ENCODE results near the gene SRSF9.
A peak's percentile ranks its signal among the peaks of the same experiment; 100 is the strongest.
"Not testable (repeated sequence)": the region's sequence is repeated elsewhere in the genome, so short reads cannot be mapped to it uniquely, and the experiment has no call there.

SRSF9 gene

DNA sequence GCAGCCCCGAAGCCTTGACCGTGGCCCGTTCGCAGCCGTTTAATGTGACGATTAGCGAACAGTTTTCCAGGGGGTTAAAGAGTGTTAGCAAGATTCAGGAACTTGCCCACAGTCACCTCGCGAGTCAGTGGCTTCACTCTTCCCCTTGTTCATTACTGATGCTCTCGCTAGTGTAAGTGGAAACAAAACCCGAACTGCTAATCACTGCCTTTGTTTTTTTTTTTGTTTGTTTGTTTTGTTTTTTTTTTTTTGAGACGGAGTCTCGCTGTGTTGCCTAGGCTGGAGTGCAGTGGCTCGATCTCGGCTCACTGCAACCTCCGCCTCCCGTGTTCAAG is 22.7 kb downstream of the SRSF9 start:
- not testable (repeated sequence) for DNase-seq

DNA sequence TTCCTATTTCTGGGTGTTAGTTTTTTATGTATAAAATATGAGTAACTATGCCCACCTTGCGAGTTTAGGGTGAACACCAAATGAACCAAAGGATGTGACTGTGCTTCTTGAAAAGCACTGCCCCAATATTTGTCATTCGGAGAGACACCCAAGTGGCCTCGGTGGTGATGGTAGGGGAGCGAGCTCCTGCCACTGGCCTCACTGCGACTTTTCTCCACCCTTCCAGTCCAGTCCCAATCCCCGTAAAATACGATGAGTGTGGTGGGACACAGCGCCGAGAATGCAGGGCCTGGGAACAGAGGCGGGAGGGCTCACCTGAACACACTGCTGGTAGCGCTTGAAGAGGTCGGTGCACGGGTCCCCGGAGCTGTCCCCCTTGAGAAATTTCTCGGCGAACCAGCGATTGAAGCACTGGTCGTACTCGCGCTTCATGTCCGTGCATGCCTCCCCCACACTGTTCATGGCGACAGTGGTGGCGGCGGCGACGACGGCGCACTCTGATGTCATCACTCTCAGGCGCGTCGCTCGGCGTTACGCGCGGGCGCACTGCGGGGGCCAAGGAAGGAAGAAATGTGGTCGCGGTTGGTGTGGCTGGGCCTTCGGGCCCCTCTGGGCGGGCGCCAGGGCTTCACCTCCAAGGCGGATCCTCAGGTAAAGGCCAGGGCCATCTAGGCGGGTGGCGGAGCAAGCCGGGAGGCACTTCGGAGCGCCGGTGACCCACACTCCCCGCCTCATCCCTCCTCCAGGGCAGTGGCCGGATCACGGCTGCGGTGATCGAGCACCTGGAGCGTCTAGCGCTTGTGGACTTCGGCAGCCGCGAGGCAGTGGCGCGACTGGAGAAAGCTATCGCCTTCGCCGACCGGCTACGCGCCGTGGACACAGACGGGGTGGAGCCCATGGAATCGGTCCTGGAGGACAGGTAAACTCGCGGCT is 23.4 kb downstream of the SRSF9 start, which contains the start of the genes GATC and TRIAP1:
Gene GATC, plus strand, starts transcription at position 534 of the 933 bp plus-strand sequence. Its CDS starts 37 bp downstream, at position 571.
Gene TRIAP1, minus strand, starts transcription at position 474 of the 933 bp plus-strand sequence. Its CDS starts 12 bp downstream, at position 462.
- DNase-seq, result peak; percentile 99

- DNase-seq, result no peak
Measured at GRCh38 chr12:120444676-120445075, 24.9 kb downstream of the SRSF9 start.

GRCh38 chr12:120439646-120440247 is 29.8 kb downstream of the SRSF9 start:
- DNase-seq, result peak; percentile 42

- DNase-seq, result no peak
Measured at GRCh38 chr12:120438495-120439198, 30.9 kb downstream of the SRSF9 start.

GRCh38 chr12:120437735-120438494 is 31.6 kb downstream of the SRSF9 start, which contains the start of gene COX6A1:
Gene COX6A1 (plus strand): TSS chr12:120438113. CDS start chr12:120438127, 14 bp downstream.
- DNase-seq, result peak; percentile 92

DNA sequence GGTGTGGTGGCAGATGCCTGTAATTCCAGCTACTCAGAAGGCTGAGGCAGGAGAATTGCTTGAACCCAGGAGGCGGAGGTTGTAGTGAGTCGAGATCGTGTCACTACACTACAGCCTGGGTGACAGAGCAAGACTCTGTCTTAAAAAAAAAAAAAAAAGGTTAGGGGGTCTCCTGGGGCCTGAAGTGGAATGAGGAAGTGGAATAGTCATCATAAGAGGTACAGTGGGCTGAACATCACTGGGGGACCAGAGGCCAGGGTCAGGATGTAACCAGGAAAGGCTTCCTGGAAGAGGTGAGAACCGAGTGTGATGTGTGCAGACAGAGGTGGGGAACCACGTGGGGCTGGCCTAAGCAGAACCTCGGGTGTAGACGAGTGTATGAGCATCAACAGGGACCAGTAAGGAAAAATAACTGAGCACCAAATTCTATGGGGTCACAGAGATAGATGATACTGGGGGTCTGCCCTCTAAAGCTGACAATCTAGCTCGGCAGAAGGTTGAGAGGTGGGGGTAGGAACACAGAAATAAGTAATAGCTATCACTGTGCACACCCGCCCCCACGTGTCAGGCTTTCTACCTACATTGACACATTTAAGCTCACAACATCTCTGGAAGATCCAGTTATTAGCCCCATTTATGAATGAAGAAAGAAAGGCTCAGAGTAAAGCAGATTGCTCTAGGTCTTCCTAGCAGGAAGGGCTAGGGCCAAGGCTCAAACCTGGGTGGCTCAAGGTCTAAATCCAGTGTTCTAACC is 36.6 kb downstream of the SRSF9 start:
- DNase-seq, result no peak

DNA sequence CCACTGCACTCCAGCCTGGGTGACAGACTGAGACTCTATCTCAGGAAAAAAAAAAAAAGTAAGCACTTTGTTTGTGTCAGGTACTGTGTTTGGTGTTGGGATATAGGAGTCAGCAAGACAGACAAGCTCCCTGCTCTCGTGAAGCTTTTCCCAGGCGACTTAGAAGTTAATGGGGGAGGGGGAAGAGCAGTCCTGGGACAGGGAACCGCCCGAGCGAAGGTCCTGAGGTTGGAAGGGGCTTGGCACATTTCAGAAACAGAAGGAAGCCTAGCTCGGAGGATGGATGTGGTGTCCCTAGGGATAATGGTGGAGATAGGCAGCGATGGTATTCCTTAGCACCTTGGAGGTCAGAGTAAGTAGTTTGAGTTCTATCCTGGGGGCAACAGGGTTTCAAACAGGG is 40.2 kb downstream of the SRSF9 start:
- no peak for DNase-seq

GRCh38 chr12:120428597-120429229 is 40.8 kb downstream of the SRSF9 start:
- DNase-seq, result no peak

GRCh38 chr12:120425797-120426196 is 43.8 kb downstream of the SRSF9 start:
- no peak for DNase-seq

GRCh38 chr12:120422892-120423456 is 46.6 kb downstream of the SRSF9 start:
- no peak for DNase-seq

GRCh38 chr12:120421701-120422100 is 47.8 kb downstream of the SRSF9 start:
- no peak for DNase-seq

- no peak for DNase-seq
Measured at GRCh38 chr12:120417917-120418580, 51.5 kb downstream of the SRSF9 start.

GRCh38 chr12:120416490-120417216 is 52.9 kb downstream of the SRSF9 start:
- no peak for DNase-seq

GRCh38 chr12:120413901-120414695 is 55.5 kb downstream of the SRSF9 start:
- peak; percentile 86 for DNase-seq

DNA sequence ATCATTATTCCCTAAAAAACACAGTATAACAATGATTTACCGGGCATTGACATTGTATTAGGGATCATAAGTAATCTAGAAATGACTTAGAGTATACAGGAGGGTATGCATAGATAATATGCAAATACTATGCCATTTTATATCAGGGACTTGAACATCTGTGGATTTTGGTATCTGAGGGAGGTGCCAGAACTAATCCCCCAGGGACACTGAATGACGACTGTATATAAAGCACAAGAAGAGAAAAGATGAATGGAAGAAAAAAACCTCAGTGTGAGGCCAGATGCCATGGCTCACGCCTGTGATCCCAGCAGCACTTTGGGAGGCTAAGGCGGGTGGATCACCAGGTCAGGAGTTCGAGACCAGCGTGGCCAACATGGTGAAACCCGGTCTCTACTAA is 57.1 kb downstream of the SRSF9 start:
- DNase-seq, result no peak
